CD4-positive, alpha-beta T cell treated with Interleukin-2 at 100 ng/mL for 4 hours (primary cell): ENCODE results near the gene NPB.

ENCODE experiments used
- DNase-seq: peaks from one replicate; pipeline ENCODE4 v3.0.0-alpha.2; 2020; ENCODE audit warnings: low spot score

Gene NPB

DNA sequence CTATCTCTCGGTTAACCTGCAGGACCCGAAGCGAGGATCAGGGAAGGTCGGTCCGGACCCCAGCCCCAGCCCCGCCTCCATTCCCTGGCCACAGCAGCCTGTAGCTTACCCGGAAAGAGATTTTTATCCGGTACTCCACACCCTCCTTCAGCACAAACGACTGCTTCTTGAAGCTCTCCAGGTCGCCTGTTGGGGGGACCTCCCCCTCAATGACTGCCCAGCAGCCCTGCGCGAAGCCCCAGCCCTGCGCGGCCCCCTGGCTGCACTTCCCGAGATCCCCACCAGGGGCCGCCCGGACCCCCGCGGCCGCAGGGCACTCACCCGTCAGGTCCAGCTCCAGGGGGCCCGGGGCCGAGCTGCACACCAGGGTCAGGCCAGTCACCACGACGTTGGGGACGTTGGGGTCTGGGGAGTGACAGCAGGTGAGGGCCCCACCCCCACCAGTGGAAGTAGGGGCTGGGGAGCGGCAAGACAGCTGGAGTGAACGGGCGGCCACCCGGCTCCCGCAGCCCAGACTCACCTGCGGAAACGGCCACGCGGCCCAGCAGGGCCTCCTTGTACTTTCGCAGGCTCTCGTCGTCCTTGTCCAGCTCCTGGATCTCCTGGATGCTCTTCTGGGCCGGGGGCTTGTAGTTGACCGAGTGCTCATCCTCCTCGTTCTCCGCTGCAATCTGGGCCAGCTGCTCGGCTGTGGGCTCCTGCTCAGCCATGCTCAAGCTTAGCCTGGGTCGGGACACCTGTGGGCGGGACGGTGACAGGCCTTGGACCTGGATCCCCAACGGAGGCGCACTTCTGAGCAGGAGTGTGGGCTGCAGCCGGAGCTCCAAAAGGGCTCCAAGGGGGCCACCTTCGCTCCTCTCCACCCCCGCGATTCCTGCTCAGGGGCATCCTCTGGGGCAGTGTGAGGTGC lies 32.6 kb upstream of the NPB start:
- peak; percentile 27 for DNase-seq

- peak; percentile 44 for DNase-seq
These were observed 31.7 kb upstream of the NPB start for GRCh38 chr17:81870131-81870980.

DNA sequence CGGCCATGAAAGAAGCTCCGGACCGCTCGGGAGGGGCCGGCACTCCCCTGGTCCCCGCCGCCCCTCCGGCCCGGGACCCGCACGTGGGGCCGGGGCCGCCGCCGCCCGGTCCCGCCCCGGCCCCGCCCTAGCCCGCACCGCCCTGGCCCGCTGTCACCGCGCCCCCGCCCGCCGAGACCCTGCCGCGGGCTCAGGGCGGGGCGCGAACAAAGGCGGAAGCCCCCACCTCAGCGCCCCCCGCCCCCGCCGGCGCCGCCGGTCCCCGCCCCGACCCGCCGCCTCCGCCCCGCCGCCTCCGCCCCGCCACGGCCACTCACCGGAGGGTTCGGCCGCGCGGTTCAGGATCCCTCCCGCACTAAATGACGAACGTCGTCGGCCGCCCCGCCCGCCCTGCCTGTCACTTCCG lies 31.1 kb upstream of the NPB start, which contains the start of gene ARHGDIA:
Gene ARHGDIA, minus strand, starts transcription at position 357 of the 406 bp plus-strand sequence. CDS start 1,407 bp downstream, outside the sequence.
- no peak for DNase-seq

- peak; percentile 95 for DNase-seq
These were observed 30.4 kb upstream of the NPB start for GRCh38 chr17:81871387-81872230.

DNA sequence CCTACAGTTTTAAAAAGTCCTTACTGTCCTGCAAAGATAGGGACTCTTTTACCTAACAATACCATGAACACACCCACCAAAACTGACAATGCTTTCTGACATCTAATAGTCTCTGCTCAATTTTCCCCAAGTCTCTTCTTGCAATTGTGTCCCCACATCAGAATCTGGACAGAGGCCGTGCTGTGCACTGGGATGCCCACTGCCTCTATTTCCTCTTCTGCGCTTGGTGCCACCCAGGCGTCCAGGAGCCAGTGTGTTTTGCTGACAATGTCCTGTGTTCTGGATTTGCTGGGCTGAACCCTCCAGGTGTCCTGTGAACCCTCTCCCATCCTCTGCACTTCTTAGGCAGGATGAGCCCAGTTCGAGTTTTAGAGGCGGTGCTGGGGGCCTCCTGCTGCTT lies 24.5 kb upstream of the NPB start:
- no peak for DNase-seq

GRCh38 chr17:81878294-81878693 lies 23.7 kb upstream of the NPB start:
- no peak for DNase-seq

GRCh38 chr17:81879121-81879520 lies 22.9 kb upstream of the NPB start:
- no peak for DNase-seq

- no peak for DNase-seq
These were observed 17.5 kb upstream of the NPB start for GRCh38 chr17:81884520-81884919.

DNA sequence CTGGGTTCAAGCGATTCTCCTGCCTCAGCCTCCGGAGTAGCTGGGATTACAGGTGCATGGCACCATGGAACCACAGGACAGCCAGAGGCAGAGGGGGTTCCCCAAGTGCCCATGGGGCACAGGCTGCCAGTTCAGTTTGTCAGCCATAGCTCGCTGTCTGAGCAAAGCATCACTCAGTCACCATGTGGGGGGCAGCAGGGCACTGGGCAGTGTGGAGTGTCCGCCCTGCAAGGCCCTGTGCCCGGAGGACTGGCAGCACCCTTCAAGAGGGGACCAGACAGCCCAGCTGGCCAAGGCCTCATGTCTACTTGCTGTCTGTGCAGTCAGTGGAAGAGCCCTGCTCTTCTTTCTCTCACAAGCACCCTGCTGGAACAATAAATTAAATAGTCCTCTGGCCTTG lies 17.1 kb upstream of the NPB start:
- no peak for DNase-seq

DNA sequence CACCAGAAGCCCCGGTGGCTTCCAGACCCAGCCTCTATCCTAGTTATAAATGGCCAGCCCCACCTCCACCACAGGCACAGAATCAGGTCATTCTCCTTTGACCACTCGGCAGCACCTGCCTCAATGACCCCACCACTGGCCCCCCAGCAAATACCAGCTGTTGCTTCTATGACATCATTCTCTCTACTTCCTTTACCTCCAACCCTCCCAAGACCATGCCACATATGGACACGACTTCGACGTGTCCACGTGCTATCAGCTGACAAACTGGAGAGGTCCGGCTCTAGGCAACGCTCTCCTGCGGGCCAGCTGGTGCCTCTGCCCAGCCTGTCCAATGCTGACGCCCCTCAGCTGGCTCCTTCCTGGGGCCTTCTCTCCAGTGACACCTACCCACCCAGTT lies 16.6 kb upstream of the NPB start:
- DNase-seq, result no peak

DNA sequence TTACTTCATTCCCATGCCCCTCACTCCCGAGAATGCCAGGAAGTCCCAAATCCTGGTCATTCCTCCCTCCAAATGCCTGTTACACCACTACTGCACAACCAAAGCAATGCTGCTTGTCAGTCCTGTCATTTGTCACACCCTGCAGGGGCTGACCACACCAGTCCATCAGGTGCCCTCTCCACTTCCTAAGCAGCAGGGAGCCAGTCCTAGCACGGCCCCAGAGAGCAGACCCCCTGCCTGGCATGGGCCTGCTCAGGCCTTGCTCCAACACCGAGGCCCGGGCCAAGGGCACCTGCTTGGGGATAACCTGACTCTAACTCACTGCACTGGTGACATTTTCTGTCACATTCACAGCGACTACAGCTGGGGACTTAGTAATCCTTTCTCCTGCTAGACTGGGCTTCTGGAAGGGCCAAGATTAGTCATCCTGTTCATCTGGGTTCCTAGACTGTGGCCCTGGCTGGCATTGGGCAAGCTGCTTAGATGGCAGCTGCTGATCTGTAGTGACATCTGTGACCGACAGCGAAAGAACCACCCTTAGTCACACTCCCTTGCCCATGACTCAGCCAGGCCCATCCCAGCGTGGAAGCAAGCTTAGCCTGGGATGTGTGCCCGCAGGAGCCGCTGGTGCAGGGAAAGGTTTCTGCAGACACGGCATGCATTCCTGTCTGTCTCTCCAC lies 16.0 kb upstream of the NPB start:
- DNase-seq, result no peak

GRCh38 chr17:81888105-81888987 lies 13.7 kb upstream of the NPB start:
- no peak for DNase-seq

- DNase-seq, result no peak
These were observed 12.9 kb upstream of the NPB start for GRCh38 chr17:81888988-81889595.

DNA sequence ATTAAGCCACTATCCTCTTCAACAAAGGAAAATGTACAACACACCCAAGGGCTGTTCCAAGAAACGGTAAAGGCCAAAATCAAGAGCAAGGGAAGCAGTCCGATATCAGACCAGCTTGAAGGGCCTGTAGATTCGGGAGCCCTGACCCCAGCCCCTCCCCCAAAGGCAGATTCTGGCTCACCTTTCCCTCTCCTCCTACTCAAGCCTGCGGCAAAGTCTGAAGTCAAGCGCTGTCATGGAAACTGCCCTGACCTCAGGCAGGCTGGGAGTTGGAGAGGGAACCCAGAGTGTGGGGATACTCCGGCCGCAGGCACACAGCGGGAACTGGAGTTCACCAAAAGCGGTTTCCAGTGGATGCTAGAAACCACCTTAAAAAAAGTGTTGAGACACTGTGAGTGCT lies 12.4 kb upstream of the NPB start:
- DNase-seq, result no peak

DNA sequence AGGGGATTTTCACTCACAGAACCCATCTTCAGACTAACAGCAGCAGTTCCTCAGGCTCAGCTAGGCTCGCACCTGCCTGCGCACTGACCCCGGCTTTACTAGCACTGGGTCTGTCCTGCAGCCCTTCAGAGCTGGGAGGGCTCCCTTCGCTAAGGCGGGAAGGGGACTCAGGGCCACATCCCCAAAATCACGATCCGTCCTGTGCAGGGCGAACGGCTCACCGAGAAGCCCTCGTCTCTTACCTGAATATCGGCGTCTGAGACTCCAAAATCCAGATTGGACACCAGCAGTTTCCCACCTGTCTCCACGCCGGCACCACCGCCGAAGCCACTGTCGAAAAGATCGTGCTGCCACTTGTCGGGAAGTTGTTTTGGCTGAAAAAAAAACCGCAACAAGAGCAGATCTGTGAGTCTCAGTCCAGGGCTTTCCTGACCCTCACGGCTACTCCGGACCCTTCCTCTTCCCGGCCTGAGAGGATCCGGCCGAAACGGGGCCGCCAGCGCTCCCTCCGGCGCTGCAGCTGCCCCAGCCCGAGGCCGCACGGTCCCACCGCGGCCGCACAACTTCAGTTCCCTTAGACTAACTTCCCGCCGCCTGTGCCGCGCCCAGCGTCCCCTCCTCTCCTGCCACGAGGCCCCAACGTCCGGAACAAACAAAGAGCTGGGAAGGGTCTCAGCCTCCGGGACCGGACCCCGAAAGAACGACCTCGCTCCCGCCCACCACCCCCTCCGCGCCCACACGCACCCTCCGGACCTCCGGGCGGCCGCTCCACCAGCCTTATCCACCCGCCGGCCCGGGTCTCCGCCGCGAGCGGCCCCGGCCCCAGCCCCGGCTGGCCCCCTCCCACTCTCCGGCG lies 11.4 kb upstream of the NPB start:
- DNase-seq, result no peak

DNA sequence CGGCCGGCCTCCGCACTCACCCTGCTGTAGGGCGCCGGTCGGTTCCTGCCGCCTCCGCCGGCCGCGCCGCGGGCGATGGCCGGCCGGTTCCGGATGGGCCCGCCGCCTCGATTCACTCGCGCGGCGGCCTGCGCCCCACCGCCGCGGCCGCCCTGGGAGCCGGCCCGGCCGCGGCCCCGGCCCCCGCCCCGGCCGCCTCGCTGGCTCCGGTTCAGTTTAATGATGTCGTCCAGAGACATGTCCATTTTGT lies 10.8 kb upstream of the NPB start:
- no peak for DNase-seq

GRCh38 chr17:81895400-81895799 lies 6.6 kb upstream of the NPB start:
- DNase-seq, result no peak

DNA sequence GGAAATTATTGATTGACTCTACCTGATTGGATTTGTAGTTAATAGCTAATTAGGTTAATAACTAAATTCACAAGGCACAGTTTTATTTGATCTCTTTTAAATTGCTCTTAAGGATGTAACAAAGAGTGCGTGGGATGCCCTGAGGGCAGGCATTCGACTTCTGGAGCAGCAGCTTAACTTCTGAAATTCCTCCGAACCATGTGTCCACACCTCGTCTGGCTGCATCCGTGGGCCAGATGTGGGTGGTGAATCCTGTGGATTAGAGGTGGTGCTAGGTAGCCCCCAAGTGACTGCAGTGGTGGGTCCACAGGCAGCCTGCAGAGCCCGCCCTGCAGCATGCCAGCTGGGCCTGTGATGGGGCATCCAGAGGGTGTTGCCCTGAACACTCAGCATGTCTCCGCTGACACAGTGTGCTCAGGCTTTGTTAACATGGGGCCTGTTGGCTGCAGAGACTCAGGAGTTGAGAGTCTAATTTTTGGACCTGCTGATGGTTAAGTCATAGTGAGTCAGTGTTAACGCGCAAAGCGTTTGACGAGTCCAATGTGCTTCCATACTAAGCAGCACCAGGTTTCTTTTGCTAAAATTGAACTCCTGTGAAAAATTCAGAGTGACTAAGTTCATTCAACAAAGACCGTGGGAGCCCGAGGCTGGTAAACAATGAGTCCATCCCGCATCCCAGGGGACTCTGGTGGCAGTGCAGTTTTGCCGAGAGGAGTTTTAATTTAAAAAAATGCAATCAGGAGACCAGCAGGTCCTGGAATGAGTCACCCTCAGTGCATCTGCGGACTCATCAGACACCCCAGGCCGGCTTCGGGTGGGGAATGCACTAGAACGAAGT lies 3.8 kb upstream of the NPB start:
- DNase-seq, result no peak
